ENCODE results near the gene KRT2. TPM values are rescaled to one million over a fixed set of nuclear protein-coding genes. Genes with fewer than 3 reads are reported as not detected.
A peak's percentile ranks its signal among the peaks of the same experiment; 100 is the strongest.

KRT2 gene
- total RNA-seq, 4 donors from 2014 or later: not detected

GRCh38 chr12:52628111-52628507 lies 23.9 kb downstream of the KRT2 start:
- 87% methylated on average over 4 of the region's 4 CpGs for WGBS
- Histone ChIP-seq H3K4me1 (no peaks in the 10 kb centered on the region), H3K27me3 (no peaks in the 10 kb centered on the region), H3K36me3 (no peaks in the 10 kb centered on the region), H3K4me3 (no peak overlapping the region), H3K27ac (replicated peaks in 1 of 4) (no peak overlapping the region), H3K9me3 (no peaks in the 10 kb centered on the region)
- DNase-seq (ENCODE audit: extremely low spot score): peak; percentile 50
- TF ChIP-seq CTCF (IDR thresholded peaks at IDR 0.05) (no peak), POLR2AphosphoS5 (IDR thresholded peaks at IDR 0.05) (no peak), POLR2A (IDR thresholded peaks at IDR 0.05; ENCODE audit: low read depth) (no peak), EP300 (IDR thresholded peaks at IDR 0.05) (no peak)
- intact Hi-C loops (cut with DNase I): no loop called here

GRCh38 chr12:52627395-52628110 lies 24.5 kb downstream of the KRT2 start:
- H3K4me1 ChIP-seq: no peaks in the 10 kb centered on the region
- no peaks in the 10 kb centered on the region for H3K36me3 ChIP-seq
- H3K27ac ChIP-seq (replicated peaks in 1 of 4): no peak overlapping the region
- peak; percentile 88 for DNase-seq (ENCODE audit: extremely low spot score)
- no peak overlapping the region for H3K4me3 ChIP-seq
- H3K9me3 ChIP-seq: no peaks in the 10 kb centered on the region
- intact Hi-C loops (cut with DNase I): no loop called here
- TF ChIP-seq POLR2A (IDR thresholded peaks at IDR 0.05; ENCODE audit: low read depth): no peak
- no peaks in the 10 kb centered on the region for H3K27me3 ChIP-seq
- 61% methylated on average over 2 of the region's 2 CpGs for WGBS

GRCh38 chr12:52622349-52622748 lies 29.7 kb downstream of the KRT2 start:
- intact Hi-C loops (cut with DNase I): no loop called here
- TF ChIP-seq CTCF (IDR thresholded peaks at IDR 0.05) (no peak), EP300 (IDR thresholded peaks at IDR 0.05) (no peak), POLR2A (IDR thresholded peaks at IDR 0.05; ENCODE audit: low read depth) (no peak), POLR2AphosphoS5 (IDR thresholded peaks at IDR 0.05) (no peak)
- WGBS: 84% methylated on average over 5 of the region's 5 CpGs
- Histone ChIP-seq H3K27ac (replicated peaks in 1 of 4) (no peak overlapping the region), H3K9me3 (no peaks in the 10 kb centered on the region), H3K4me3 (no peak overlapping the region), H3K36me3 (no peaks in the 10 kb centered on the region), H3K27me3 (no peaks in the 10 kb centered on the region), H3K4me1 (no peaks in the 10 kb centered on the region)
- peak; percentile 34 for DNase-seq (ENCODE audit: extremely low spot score)

- Histone ChIP-seq H3K4me1 (no peaks in the 10 kb centered on the region), H3K36me3 (no peaks in the 10 kb centered on the region), H3K9me3 (no peaks in the 10 kb centered on the region), H3K27me3 (peaks cover 0 to 8% (median 0%) of the 10 kb centered on the region in 4 donors), H3K4me3 (no peak overlapping the region), H3K27ac (replicated peaks in 1 of 4) (no peak overlapping the region)
- peak; percentile 87 for DNase-seq (ENCODE audit: extremely low spot score)
- 83% methylated on average over 2 of the region's 2 CpGs for WGBS
- intact Hi-C loops (cut with DNase I): no loop called here
- TF ChIP-seq POLR2AphosphoS5 (IDR thresholded peaks at IDR 0.05) (no peak), CTCF (IDR thresholded peaks at IDR 0.05) (no peak), EP300 (IDR thresholded peaks at IDR 0.05) (no peak), POLR2A (IDR thresholded peaks at IDR 0.05; ENCODE audit: low read depth) (no peak)
Observed at GRCh38 chr12:52618866-52619265, 33.1 kb downstream of the KRT2 start.

GRCh38 chr12:52618216-52618615 lies 33.8 kb downstream of the KRT2 start, which contains the start of gene KRT73:
Gene KRT73, minus strand, starts transcription at chr12:52618559. Its CDS starts 35 bp downstream, at chr12:52618524.
- Histone ChIP-seq H3K27me3 (peaks cover 0 to 11% (median 0%) of the 10 kb centered on the region in 4 donors), H3K36me3 (no peaks in the 10 kb centered on the region), H3K9me3 (no peaks in the 10 kb centered on the region), H3K4me1 (no peaks in the 10 kb centered on the region), H3K4me3 (no peak within 1 kb of the TSS), H3K27ac (replicated peaks in 1 of 4) (no peak within 1 kb of the TSS)
- WGBS: 88% methylated on average over 4 of the region's 14 CpGs
- intact Hi-C loops (cut with DNase I): no loop called here
- DNase-seq (ENCODE audit: extremely low spot score): peak; percentile 64
- no peak for TF ChIP-seq EP300 (IDR thresholded peaks at IDR 0.05)
- TF ChIP-seq POLR2A (IDR thresholded peaks at IDR 0.05; ENCODE audit: low read depth): no peak
- TF ChIP-seq CTCF (IDR thresholded peaks at IDR 0.05): no peak
- no peak for TF ChIP-seq POLR2AphosphoS5 (IDR thresholded peaks at IDR 0.05)

All from esophagus muscularis mucosa (tissue), 4 donors.